HepG2 (cell line): ENCODE data around the gene TOGARAM1. TPM values are rescaled to one million over a fixed set of nuclear protein-coding genes. Genes with fewer than 3 reads are reported as not detected.

Experiments used
- ERF ChIP-seq: IDR thresholded peaks from 2 replicates; pipeline ENCODE4 v1.6.1; 2018; ENCODE audit warnings: missing biosample characterization, missing genetic modification reagents
- FOSL1 ChIP-seq: sonication (generic); formaldehyde crosslinking; IDR thresholded peaks from 2 replicates; pipeline ENCODE4 v1.9.0; 2021; ENCODE audit warnings: missing genetic modification reagents, borderline replicate concordance
- GATAD1 ChIP-seq: IDR thresholded peaks from 2 replicates; pipeline ENCODE4 v1.6.1; 2016; ENCODE audit warnings: missing genetic modification reagents, missing compliant biosample characterization
- KLF13 ChIP-seq: sonication (generic); formaldehyde crosslinking; IDR thresholded peaks from 2 replicates; pipeline ENCODE4 v1.4.0; 2020; ENCODE audit warnings: mild to moderate bottlenecking, missing genetic modification reagents
- NFKB2 ChIP-seq: sonication (generic); formaldehyde crosslinking; IDR thresholded peaks from 2 replicates; pipeline ENCODE4 v1.4.0; 2020; ENCODE audit warnings: missing genetic modification reagents, borderline replicate concordance
- NFYB ChIP-seq: sonication (generic); formaldehyde crosslinking; IDR thresholded peaks from 2 replicates; pipeline ENCODE4 v1.4.0; 2020; ENCODE audit warnings: missing genetic modification reagents
- PHF21A ChIP-seq: sonication (generic); formaldehyde crosslinking; IDR thresholded peaks from 2 replicates; pipeline ENCODE4 v1.5.0; 2020; ENCODE audit warnings: mild to moderate bottlenecking, missing genetic modification reagents
- RXRB ChIP-seq: IDR thresholded peaks from 2 replicates; pipeline ENCODE4 v1.6.1; 2016; ENCODE audit warnings: borderline replicate concordance, missing genetic modification reagents, missing compliant biosample characterization
- TBL1XR1 ChIP-seq: fragments of 150-350 bp; IDR thresholded peaks from 2 replicates; pipeline ENCODE4 v1.6.1; 2014; ENCODE audit warnings: borderline replicate concordance, low read length; ENCODE audit not compliant: partially characterized antibody
- TP53 ChIP-seq: sonication (generic); formaldehyde crosslinking; conservative IDR thresholded peaks from 2 replicates; pipeline ENCODE4 v1.4.0; 2020; ENCODE audit warnings: missing genetic modification reagents
- ZNF333 ChIP-seq: sonication (generic); formaldehyde crosslinking; IDR thresholded peaks from 2 replicates; pipeline ENCODE4 v1.4.0; 2020; ENCODE audit warnings: mild to moderate bottlenecking, missing genetic modification reagents, borderline replicate concordance
- ZNF468 ChIP-seq: sonication (generic); formaldehyde crosslinking; IDR thresholded peaks from 2 replicates; pipeline ENCODE4 v1.8.0; 2022; ENCODE audit warnings: mild to moderate bottlenecking, moderate library complexity, missing genetic modification reagents
- ZNF616 ChIP-seq: sonication (generic); formaldehyde crosslinking; IDR thresholded peaks from 2 replicates; pipeline ENCODE4 v1.5.0; 2020; ENCODE audit warnings: low read depth, mild to moderate bottlenecking, missing genetic modification reagents
- ZNF816 ChIP-seq: sonication (generic); formaldehyde crosslinking; IDR thresholded peaks from 2 replicates; pipeline ENCODE4 v1.8.0; 2022; ENCODE audit warnings: missing genetic modification reagents, mild to moderate bottlenecking, borderline replicate concordance
- polyA plus RNA-seq, 8 experiments: library from polyadenylated mRNA; depleted of rRNA in 3 of 8; stranded (reverse) in 7 of 8; unstranded in 1 of 8; fragments of >200 nt; fragmentation: Illumina TruSeq in 4 of 8; extraction: Trizol in 4 of 8; gene quantifications; 2 replicates each; pipeline versions ENCODE4 v1.2.1 to v1.2.3, GENCODE V29; 2011 to 2016; ENCODE audit warnings: low read depth in 4 of 8, missing spikeins in 1 of 8, mixed read lengths in 1 of 8; ENCODE audit not compliant: insufficient read depth in 1 of 8
- total RNA-seq, 5 experiments: library from RNA; depleted of rRNA; stranded (reverse); fragments of >200 nt; fragmentation: Illumina TruSeq; extraction: Trizol; gene quantifications; 2 replicates each; pipeline ENCODE4 v1.2.3, GENCODE V29; 2016; ENCODE audit warnings: low read depth in 1 of 5
- TF ChIP-seq, protein P1 (sequence below): sonication (generic); formaldehyde crosslinking; IDR thresholded peaks from 2 replicates; pipeline ENCODE4 v1.8.1; 2022; ENCODE audit warnings: low read depth, mild to moderate bottlenecking, missing genetic modification reagents

The TOGARAM1 gene
- total and polyA plus RNA-seq, 2 of the 13 experiments (the other 11 are each of a cell fraction or from before 2014, with no cell fraction given) = 5.6 to 9.8 TPM

DNA sequence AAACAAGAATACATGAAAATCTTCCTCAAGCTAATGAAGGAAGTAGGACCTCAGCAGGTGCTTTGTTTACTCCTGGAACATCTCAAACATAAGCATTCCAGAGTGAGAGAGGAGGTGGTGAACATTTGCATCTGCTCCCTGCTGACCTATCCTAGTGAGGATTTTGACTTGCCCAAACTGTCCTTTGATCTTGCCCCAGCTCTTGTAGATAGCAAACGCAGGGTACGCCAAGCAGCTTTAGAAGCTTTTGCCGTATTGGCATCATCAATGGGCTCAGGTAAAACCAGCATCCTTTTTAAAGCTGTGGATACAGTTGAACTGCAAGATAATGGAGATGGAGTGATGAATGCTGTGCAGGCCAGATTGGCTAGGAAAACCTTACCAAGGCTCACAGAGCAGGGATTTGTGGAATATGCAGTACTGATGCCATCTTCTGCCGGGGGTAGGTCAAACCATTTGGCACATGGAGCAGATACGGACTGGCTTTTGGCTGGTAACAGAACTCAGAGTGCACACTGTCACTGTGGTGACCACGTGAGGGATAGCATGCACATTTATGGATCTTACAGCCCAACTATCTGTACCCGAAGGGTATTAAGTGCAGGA lies 1.9 kb downstream of the TOGARAM1 start (continued):
- TF ChIP-seq, protein P1, sequence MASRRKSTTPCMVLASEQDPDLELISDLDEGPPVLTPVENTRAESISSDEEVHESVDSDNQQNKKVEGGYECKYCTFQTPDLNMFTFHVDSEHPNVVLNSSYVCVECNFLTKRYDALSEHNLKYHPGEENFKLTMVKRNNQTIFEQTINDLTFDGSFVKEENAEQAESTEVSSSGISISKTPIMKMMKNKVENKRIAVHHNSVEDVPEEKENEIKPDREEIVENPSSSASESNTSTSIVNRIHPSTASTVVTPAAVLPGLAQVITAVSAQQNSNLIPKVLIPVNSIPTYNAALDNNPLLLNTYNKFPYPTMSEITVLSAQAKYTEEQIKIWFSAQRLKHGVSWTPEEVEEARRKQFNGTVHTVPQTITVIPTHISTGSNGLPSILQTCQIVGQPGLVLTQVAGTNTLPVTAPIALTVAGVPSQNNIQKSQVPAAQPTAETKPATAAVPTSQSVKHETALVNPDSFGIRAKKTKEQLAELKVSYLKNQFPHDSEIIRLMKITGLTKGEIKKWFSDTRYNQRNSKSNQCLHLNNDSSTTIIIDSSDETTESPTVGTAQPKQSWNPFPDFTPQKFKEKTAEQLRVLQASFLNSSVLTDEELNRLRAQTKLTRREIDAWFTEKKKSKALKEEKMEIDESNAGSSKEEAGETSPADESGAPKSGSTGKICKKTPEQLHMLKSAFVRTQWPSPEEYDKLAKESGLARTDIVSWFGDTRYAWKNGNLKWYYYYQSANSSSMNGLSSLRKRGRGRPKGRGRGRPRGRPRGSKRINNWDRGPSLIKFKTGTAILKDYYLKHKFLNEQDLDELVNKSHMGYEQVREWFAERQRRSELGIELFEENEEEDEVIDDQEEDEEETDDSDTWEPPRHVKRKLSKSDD (CRISPR knock-in tag) = no peak
- TF ChIP-seq ERF (CRISPR knock-in tag) = no peak
- TF ChIP-seq ZNF816 (CRISPR knock-in tag) = no peak
- TF ChIP-seq NFYB (CRISPR knock-in tag) = no peak
- TF ChIP-seq ZNF616 (CRISPR knock-in tag) = no peak
- no peak for TF ChIP-seq TBL1XR1
- no peak for TF ChIP-seq KLF13 (CRISPR knock-in tag)
- TF ChIP-seq NFKB2 (CRISPR knock-in tag) = no peak
- no peak for TF ChIP-seq ZNF333 (CRISPR knock-in tag)
- TF ChIP-seq RXRB (CRISPR knock-in tag) = peak; percentile 26; the same call in 1 of the 2 replicates
- TF ChIP-seq TP53 = no peak
- TF ChIP-seq ZNF468 (CRISPR knock-in tag) = no peak
- no peak for TF ChIP-seq FOSL1 (CRISPR knock-in tag)
- no peak for TF ChIP-seq PHF21A
- no peak for TF ChIP-seq GATAD1 (CRISPR knock-in tag)
